BE2C (cell line): ENCODE data around the gene UBALD1.
A peak's percentile ranks its signal among the peaks of the same experiment; 100 is the strongest.

Experiments
- DNase-seq: peaks from one replicate; pipeline ENCODE4 v3.0.0-alpha.2; 2020
- H3K27me3 ChIP-seq: fragments of 250-450 bp; sonication (Bioruptor Pico); 2 replicates; pipeline ENCODE4 v1.5.1; 2020; ENCODE audit warnings: mild to moderate bottlenecking
- H3K36me3 ChIP-seq: fragments of 250-450 bp; sonication (Bioruptor Pico); 2 replicates; pipeline ENCODE4 v1.5.1; 2020; ENCODE audit warnings: mild to moderate bottlenecking
- H3K4me1 ChIP-seq: fragments of 250-450 bp; sonication (Bioruptor Pico); 2 replicates; pipeline ENCODE4 v1.5.1; 2020
- H3K4me3 ChIP-seq: 2 replicates; pipeline ENCODE4 v1.5.1; 2011; ENCODE audit warnings: low read depth, low read length
- H3K9me3 ChIP-seq: fragments of 250-450 bp; sonication (Bioruptor Pico); 2 replicates; pipeline ENCODE4 v1.5.1; 2020
- TF ChIP-seq, protein P1 (sequence below): IDR thresholded peaks from 2 replicates; pipeline ENCODE4 v1.5.1; 2012; ENCODE audit warnings: mild to moderate bottlenecking, low read depth, low read length

Gene UBALD1

DNA sequence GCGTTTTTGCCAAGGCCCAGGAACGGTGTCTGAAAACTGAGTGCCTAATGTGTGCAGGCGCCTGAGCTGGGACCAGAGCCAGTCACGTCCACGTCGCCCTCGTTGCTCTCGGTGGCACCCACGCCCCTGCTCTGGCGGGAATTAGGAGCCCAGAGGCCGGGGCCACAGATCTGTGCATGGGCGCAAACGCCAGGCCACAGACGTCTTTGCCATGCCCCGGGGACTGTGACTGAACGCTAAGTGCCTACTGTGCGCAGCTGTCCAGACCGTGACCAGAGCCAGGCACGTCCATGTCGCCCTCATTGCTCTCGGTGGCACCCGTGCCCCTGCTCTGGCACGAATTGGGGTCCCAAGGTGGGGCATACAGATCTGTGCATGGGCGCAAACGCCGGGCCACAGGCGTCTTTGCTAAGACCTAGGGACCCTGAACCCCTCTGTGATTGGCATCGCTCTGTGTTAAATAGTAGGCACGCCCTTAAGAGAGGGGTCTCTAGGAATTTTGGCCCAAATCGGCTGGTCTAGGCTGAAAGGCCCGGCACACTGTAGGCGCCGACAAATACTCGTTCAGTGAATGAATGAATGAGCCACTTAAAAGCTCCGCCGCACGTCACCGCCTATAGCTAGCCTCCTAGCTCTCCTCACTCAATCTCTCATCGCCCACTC, 827 bp upstream of the UBALD1 start:
- no peak for DNase-seq
- H3K36me3 ChIP-seq = no peaks in the 10 kb centered on the region
- peak overlapping the region; percentile 84 for H3K4me3 ChIP-seq
- no peaks in the 10 kb centered on the region for H3K9me3 ChIP-seq
- no peaks in the 10 kb centered on the region for H3K27me3 ChIP-seq
- peaks cover 8% of the 10 kb centered on the region for H3K4me1 ChIP-seq
- TF ChIP-seq, protein P1, sequence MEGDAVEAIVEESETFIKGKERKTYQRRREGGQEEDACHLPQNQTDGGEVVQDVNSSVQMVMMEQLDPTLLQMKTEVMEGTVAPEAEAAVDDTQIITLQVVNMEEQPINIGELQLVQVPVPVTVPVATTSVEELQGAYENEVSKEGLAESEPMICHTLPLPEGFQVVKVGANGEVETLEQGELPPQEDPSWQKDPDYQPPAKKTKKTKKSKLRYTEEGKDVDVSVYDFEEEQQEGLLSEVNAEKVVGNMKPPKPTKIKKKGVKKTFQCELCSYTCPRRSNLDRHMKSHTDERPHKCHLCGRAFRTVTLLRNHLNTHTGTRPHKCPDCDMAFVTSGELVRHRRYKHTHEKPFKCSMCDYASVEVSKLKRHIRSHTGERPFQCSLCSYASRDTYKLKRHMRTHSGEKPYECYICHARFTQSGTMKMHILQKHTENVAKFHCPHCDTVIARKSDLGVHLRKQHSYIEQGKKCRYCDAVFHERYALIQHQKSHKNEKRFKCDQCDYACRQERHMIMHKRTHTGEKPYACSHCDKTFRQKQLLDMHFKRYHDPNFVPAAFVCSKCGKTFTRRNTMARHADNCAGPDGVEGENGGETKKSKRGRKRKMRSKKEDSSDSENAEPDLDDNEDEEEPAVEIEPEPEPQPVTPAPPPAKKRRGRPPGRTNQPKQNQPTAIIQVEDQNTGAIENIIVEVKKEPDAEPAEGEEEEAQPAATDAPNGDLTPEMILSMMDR = no peak

DNA sequence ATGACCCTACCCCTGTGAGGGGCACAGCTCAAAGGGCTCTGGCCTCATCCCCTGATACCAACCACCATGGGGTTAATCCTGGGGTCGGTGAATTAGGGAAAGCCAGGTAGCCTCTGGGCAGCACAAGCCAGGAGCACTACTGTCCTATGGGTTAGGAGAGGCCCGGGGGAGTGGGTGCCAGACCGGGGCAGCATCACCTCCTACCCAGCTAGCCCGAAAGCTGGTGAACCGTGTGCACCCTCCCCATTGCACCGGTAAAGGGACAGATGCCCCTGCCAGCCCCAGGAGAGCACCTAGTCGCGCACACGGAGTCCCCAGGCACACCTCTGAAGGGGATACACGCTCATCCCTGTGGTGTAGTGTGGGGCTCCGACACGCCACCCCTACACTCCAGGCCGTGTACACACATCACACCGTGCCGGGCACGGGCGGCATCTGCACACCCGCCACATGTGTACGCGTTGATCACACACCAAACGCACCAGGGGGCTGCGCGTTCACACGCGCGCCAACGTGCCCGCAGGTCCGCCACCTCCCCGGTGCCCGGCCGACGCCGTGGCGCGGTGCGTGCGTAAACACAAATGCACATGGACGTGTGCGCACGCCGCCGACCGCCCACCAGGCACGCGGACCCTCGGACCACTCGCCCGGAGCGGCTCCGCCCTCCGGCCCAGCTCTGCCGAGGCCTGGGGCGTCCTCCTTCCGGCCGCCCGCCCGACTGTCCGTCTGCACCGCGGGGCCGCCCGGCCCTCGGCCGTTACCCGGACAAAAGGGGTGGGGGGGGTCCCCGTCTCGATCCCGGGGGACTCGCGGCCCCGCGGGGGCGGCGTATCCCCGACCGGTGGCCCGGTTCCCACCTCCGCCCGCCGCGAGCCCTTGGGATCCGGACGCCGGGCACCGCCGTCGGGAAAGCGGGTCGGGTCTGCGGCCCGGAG, 785 bp downstream of the UBALD1 start:
- Histone ChIP-seq H3K9me3 (no peaks in the 10 kb centered on the region), H3K27me3 (no peaks in the 10 kb centered on the region), H3K4me3 (peak overlapping the region; percentile 84), H3K36me3 (peaks cover 4% of the 10 kb centered on the region; the same call in 1 of the 2 replicates), H3K4me1 (peaks cover 8% of the 10 kb centered on the region)
- peak; percentile 73 for DNase-seq
- TF ChIP-seq, protein P1 = no peak

DNA sequence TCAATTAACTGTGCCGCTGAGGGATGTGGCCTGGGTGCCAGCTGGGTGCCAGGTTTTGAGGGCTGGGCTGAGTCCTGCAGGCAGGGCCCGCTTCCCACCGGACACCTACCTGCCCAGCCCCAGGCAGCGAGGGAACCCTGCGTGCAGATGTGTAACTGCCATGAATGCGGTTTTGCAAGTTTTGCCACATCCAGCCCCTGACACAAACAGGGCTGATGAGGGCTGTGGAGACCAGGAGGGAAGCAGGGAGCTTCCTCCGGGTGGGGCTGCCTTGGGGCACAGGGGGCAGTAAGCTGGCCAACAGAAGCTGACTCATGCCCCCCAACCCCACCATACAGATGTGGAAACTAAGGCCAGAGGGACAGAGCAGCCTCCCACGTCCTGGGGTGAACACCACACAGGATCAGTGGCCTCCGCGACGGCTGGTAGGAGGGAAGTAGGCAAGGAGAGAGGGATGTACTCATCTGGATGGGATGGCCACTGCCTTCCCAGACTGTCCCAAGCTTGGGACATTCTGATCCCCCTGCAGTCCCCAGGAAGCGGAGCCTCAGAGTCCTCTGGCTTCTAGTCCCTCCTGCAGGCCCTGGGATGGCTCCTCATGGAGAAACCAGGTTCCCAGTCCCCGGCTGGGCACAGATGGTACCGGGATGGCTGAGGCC, 1.6 kb downstream of the UBALD1 start:
- TF ChIP-seq, protein P1 = no peak
- peak overlapping the region; percentile 84 for H3K4me3 ChIP-seq
- peaks cover 8% of the 10 kb centered on the region for H3K4me1 ChIP-seq
- peaks cover 8% of the 10 kb centered on the region; the same call in 1 of the 2 replicates for H3K36me3 ChIP-seq
- no peak for DNase-seq
- no peaks in the 10 kb centered on the region for H3K9me3 ChIP-seq
- no peaks in the 10 kb centered on the region for H3K27me3 ChIP-seq

DNA sequence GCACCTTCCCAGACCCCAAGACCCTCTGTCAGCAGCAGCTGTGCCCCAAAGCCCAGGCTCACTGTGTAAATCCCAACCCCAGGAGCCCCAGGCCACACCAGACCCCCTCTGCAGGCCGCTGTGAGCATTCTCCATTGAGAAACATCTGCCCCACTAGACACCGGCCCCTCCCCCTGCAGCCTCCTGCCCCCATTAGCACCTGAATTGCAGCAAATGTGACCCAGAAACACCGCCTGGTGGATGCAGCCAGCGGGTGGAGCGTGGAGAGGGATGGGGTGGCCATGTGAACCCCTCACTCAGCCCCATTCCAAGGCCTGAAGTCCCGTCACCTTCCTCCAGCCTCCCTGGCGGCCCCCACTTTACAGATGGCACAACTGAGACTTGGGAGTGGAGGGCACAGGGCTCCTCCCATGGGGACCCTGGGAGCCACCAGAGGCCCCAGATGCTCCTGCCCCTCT, 2.2 kb downstream of the UBALD1 start:
- Histone ChIP-seq H3K36me3 (peaks cover 13% of the 10 kb centered on the region), H3K4me3 (no peak overlapping the region), H3K27me3 (no peaks in the 10 kb centered on the region), H3K9me3 (no peaks in the 10 kb centered on the region), H3K4me1 (peaks cover 8% of the 10 kb centered on the region)
- peak; percentile 48 for DNase-seq
- TF ChIP-seq, protein P1 = peak; percentile 21

DNA sequence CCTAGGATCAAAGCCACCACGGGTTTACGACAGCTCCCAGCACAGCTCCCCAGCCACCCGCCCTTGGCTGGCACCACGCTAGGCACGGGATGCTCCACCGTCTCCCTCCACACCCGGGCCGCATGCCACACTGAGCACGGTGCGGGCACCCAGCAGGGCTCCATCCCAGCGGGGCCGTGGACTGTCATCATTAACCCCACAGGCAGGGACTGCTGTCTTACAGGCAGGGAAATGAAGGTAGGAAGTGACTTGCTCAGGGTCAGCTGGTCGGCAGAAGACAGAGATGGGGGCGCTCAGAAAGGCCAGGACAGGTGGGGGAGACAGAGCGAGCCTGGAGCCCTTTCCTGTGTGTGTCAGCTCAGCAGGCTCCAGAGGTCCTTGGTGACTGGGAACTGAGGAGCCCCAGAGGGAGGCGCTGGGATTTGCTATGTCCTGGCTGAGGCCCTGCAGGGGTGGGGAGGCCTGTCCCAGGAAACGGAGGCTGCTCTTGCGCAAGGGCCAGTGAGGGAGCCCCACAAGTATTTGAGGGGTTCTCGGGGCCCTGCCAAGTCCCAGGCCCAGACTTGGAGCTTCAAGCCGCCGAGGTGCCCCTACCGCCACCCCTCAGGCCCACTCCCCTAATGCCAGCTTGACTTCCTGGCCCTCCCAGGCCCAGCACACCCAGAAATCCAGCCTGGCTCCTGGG, 3.2 kb downstream of the UBALD1 start:
- H3K4me1 ChIP-seq = peaks cover 3% of the 10 kb centered on the region
- H3K9me3 ChIP-seq = no peaks in the 10 kb centered on the region
- H3K27me3 ChIP-seq = no peaks in the 10 kb centered on the region
- H3K36me3 ChIP-seq = peaks cover 16% of the 10 kb centered on the region
- TF ChIP-seq, protein P1 = no peak
- DNase-seq = no peak
- H3K4me3 ChIP-seq = no peak overlapping the region
